K562 (cell line): ENCODE results near the gene NAT10. TPM values are rescaled to one million over a fixed set of nuclear protein-coding genes. Genes with fewer than 3 reads are reported as not detected.

Experiments used
- ATAC-seq: fragments of 200-7000 bp; cut with Tn5 transposase; 3 replicates; pipeline ENCODE4 v1.9.1; 2020; ENCODE audit warnings: moderate library complexity
- BruUV-seq: library from RNA; stranded (reverse); fragments of 400-500 nt; replicated peaks from 2 replicates; lab custom pipeline; 2021; lab: Mats Ljungman, UMichigan
- CTCF ChIA-PET: fragments of 300-600 bp; formaldehyde crosslinking; extraction: SDS; loops from one replicate; lab custom pipeline; 2021; ENCODE audit warnings: low intra/inter-chr PET ratio; lab: Yijun Ruan, JAX
- POLR2A ChIA-PET: fragments of 300-600, 350-650 bp; sonication (Branson Sonifier 250); formaldehyde crosslinking; extraction: SDS; loops from one replicate; lab custom pipeline; 2021; ENCODE audit warnings: antibody characterized with exemption, inconsistent platforms; lab: Yijun Ruan, JAX
- DNase-seq, 4 experiments: peaks; one replicate each; pipeline versions ENCODE4 v3.0.0 to v3.0.0-alpha.2; 2011 to 2018; ENCODE audit warnings: low spot score in 3 of 4, mixed read lengths in 3 of 4; ENCODE audit errors: extremely low read depth in 1 of 4
- FAIRE-seq: peaks from 2 replicates; lab custom pipeline; 2011; peaks lifted over from hg19 to GRCh38; lab: Jason Lieb, UNC
- H2AFZ ChIP-seq: 2 replicates; pipeline ENCODE4 v1.6.0; 2011; ENCODE audit warnings: low read depth, low read length, control low read depth, inconsistent platforms
- H3K27ac ChIP-seq: fragments of 200-600 bp; 3 replicates; pipeline ENCODE4 v1.8.0; 2011; ENCODE audit warnings: low read depth, mild to moderate bottlenecking, control low read depth, inconsistent platforms, low read length, moderate library complexity, mixed read lengths; ENCODE audit errors: extremely low read depth
- H3K27me3 ChIP-seq, 2 experiments: fragments of 300-600 bp in 1 of 2; 2 replicates in 1 of 2; 3 replicates in 1 of 2; pipeline versions ENCODE4 v1.6.0 to v1.8.0; 2011; ENCODE audit warnings: inconsistent platforms in 2 of 2, low read length in 2 of 2, mild to moderate bottlenecking in 1 of 2, mixed read lengths in 1 of 2, moderate library complexity in 1 of 2; ENCODE audit not compliant: control insufficient read depth in 2 of 2, insufficient read depth in 2 of 2
- H3K36me3 ChIP-seq: fragments of 300-600 bp; 3 replicates; pipeline ENCODE4 v1.8.0; 2011; ENCODE audit warnings: mild to moderate bottlenecking, low read length, inconsistent platforms; ENCODE audit not compliant: control insufficient read depth, insufficient read depth
- H3K4me1 ChIP-seq, 2 experiments: fragments of 200-600 bp in 1 of 2; replicated peaks in 1 of 2; 2 replicates in 1 of 2; 3 replicates in 1 of 2; pipeline versions ENCODE4 v1.5.1 to v1.8.0; 2011; ENCODE audit warnings: inconsistent platforms in 2 of 2, low read length in 2 of 2, mild to moderate bottlenecking in 1 of 2, mixed read lengths in 1 of 2, moderate library complexity in 1 of 2; ENCODE audit not compliant: control insufficient read depth in 2 of 2, insufficient read depth in 2 of 2
- H3K4me2 ChIP-seq: 2 replicates; pipeline ENCODE4 v1.6.1; 2011; ENCODE audit warnings: low read length, control low read depth, inconsistent platforms, mixed read lengths; ENCODE audit not compliant: insufficient read depth
- H3K4me3 ChIP-seq: fragments of 200-600 bp; sonication (generic), shearing (Covaris generic); 2 replicates; pipeline ENCODE4 v1.5.1; 2016; ENCODE audit warnings: control low read depth, inconsistent platforms
- H3K79me2 ChIP-seq: fragments of 200-600 bp; 3 replicates; pipeline ENCODE4 v1.8.0; 2011; ENCODE audit warnings: low read length, inconsistent platforms; ENCODE audit not compliant: control insufficient read depth, insufficient read depth
- H3K9ac ChIP-seq, 2 experiments: 2 replicates each; pipeline versions ENCODE4 v1.6.0 to v1.6.1; 2011; ENCODE audit warnings: low read depth in 2 of 2, low read length in 2 of 2, control low read depth in 1 of 2, inconsistent platforms in 1 of 2, mild to moderate bottlenecking in 1 of 2, mixed read lengths in 1 of 2; ENCODE audit not compliant: insufficient read depth in 1 of 2
- H3K9me1 ChIP-seq: one replicate; pipeline ENCODE4 v1.6.0; 2011; ENCODE audit warnings: inconsistent platforms, mild to moderate bottlenecking, low read length, moderate library complexity; ENCODE audit not compliant: control insufficient read depth, insufficient read depth
- H3K9me3 ChIP-seq: replicated peaks from 2 replicates; pipeline ENCODE4 v1.5.1; 2011; ENCODE audit warnings: low read depth, low read length, inconsistent platforms; ENCODE audit not compliant: control insufficient read depth, insufficient read depth
- H4K20me1 ChIP-seq: replicated peaks from 2 replicates; pipeline ENCODE4 v1.6.1; 2011; ENCODE audit warnings: low read length, inconsistent platforms, mixed read lengths; ENCODE audit not compliant: control insufficient read depth, insufficient read depth
- ASH1L ChIP-seq: fragments of 450-650 bp; IDR thresholded peaks from 2 replicates; pipeline ENCODE4 v1.6.1; 2018; ENCODE audit warnings: borderline replicate concordance, mild to moderate bottlenecking, low read depth; ENCODE audit not compliant: partially characterized antibody
- CBX5 ChIP-seq: IDR thresholded peaks from 2 replicates; pipeline ENCODE4 v1.6.1; 2014; ENCODE audit warnings: low read depth, borderline replicate concordance
- CREB3L1 ChIP-seq: fragments of 450-650 bp; IDR thresholded peaks from 2 replicates; pipeline ENCODE4 v1.6.1; 2014; ENCODE audit warnings: low read depth, mild to moderate bottlenecking, moderate library complexity, borderline replicate concordance
- FOXA1 ChIP-seq: fragments of 450-650 bp; IDR thresholded peaks from 2 replicates; pipeline ENCODE4 v1.6.1; 2016; ENCODE audit warnings: mild to moderate bottlenecking, borderline replicate concordance
- HEY1 ChIP-seq: fragments of 250-450 bp; sonication (Bioruptor Pico); IDR thresholded peaks from 2 replicates; pipeline ENCODE4 v1.5.0; 2020; ENCODE audit warnings: mild to moderate bottlenecking, moderate library complexity, borderline replicate concordance
- IRF9 ChIP-seq: fragments of 450-650 bp; IDR thresholded peaks from 2 replicates; pipeline ENCODE4 v1.6.1; 2016; ENCODE audit warnings: missing biosample characterization, missing genetic modification characterization
- KLF16 ChIP-seq: IDR thresholded peaks from 2 replicates; pipeline ENCODE4 v1.6.1; 2016; ENCODE audit warnings: antibody characterized with exemption
- LEF1 ChIP-seq: fragments of 450-650 bp; IDR thresholded peaks from 2 replicates; pipeline ENCODE4 v1.6.1; 2016; ENCODE audit warnings: mild to moderate bottlenecking
- NR3C1 ChIP-seq: sonication (generic); formaldehyde crosslinking; IDR thresholded peaks from 2 replicates; pipeline ENCODE4 v1.8.1; 2022; ENCODE audit warnings: missing genetic modification reagents
- POLR3G ChIP-seq: IDR thresholded peaks from 2 replicates; pipeline ENCODE4 v1.6.1; 2011; ENCODE audit not compliant: insufficient read length, insufficient replicate concordance; ENCODE audit errors: extremely low read depth
- RBM39 ChIP-seq: fragments of 200-400 bp; formaldehyde crosslinking; optimal IDR thresholded peaks from 2 replicates; pipeline ENCODE3; 2018; ENCODE audit warnings: low read depth, low read length
- U2AF1 ChIP-seq: fragments of 200-400 bp; formaldehyde crosslinking; optimal IDR thresholded peaks from 2 replicates; pipeline ENCODE3; 2017; ENCODE audit warnings: mild to moderate bottlenecking, low read depth, low read length, moderate library complexity
- USF1 ChIP-seq: sonication (generic); formaldehyde crosslinking; IDR thresholded peaks from 2 replicates; pipeline ENCODE4 v1.9.0; 2022; ENCODE audit warnings: mild to moderate bottlenecking, missing genetic modification reagents
- ZBTB34 ChIP-seq: fragments of 250-450 bp; sonication (Bioruptor Pico); IDR thresholded peaks from 2 replicates; pipeline ENCODE4 v1.8.0; 2021; ENCODE audit warnings: mild to moderate bottlenecking, moderate library complexity
- ZNF12 ChIP-seq: sonication (generic); formaldehyde crosslinking; IDR thresholded peaks from 2 replicates; pipeline ENCODE4 v1.4.0; 2020; ENCODE audit warnings: mild to moderate bottlenecking, missing genetic modification reagents
- ZNF766 ChIP-seq: fragments of 200-800 bp; sonication (Bioruptor generic); conservative IDR thresholded peaks from 2 replicates; pipeline ENCODE4 v1.6.1; 2016; ENCODE audit warnings: missing genetic modification characterization, missing compliant biosample characterization
- WGBS: fragments of 100-300 bp; shearing (Covaris generic); methylation state at CpG from one replicate; pipeline ENCODE4 v1.1.6; 2016; ENCODE audit warnings: low coverage, mixed read lengths; ENCODE audit not compliant: insufficient coverage; ENCODE audit errors: missing lambda C conversion rate; 5-methylcytosine and 5-hydroxymethylcytosine counted together
- in situ Hi-C: fragments of 300-500 bp; cut with MboI; formaldehyde crosslinking; loops from 4 replicates; pipeline ENCODE4 v1.15.0; 2018; ENCODE audit warnings: inconsistent platforms, mixed read lengths
- intact Hi-C: fragments of 100-400 bp; cut with micrococcal nuclease; formaldehyde crosslinking; loops from 2 replicates; pipeline ENCODE4 v1.14.2; 2022
- polyA plus RNA-seq, 8 experiments: library from polyadenylated mRNA; depleted of rRNA in 4 of 8; stranded (reverse) in 5 of 8; unstranded in 3 of 8; fragments of >200 nt; fragmentation: Nextera tagmentation in 2 of 8; fragmentation: Illumina TruSeq in 1 of 8; extraction: Ambion mirVana in 2 of 8; extraction: Trizol in 1 of 8; gene quantifications; 2 replicates each; pipeline versions ENCODE4 v1.2.1 to v1.2.3, GENCODE V29; 2011 to 2014; ENCODE audit warnings: inconsistent platforms in 1 of 8, missing spikeins in 1 of 8
- total RNA-seq, 7 experiments: library from RNA; depleted of rRNA in 6 of 7; stranded (reverse); fragments of >200 nt in 6 of 7; fragmentation: Illumina TruSeq in 2 of 7; extraction: Trizol in 2 of 7; gene quantifications; 2 replicates each; pipeline versions ENCODE4 v1.2.1 to v1.2.3, GENCODE V29; 2011 to 2021; ENCODE audit warnings: low replicate concordance in 1 of 7

NAT10 gene
- total and polyA plus RNA-seq, 9 of the 15 experiments (the other 6 are each of a cell fraction or from before 2014, with no cell fraction given) = 55.4 to 125 (median 86.3) TPM

GRCh38 chr11:34132261-34132965 is 27.0 kb downstream of the NAT10 start:
- FAIRE-seq = no peak
- ChIA-PET POLR2A (interaction anchor here (0.6 to 1.2 kb wide), 3 partner anchors 8 to 59 kb away, joined by 3 read pairs; partner anchors contain the start of gene NAT10), CTCF (no interaction called here)
- WGBS = 96% methylated on average over 4 of the region's 4 CpGs
- no peak for ATAC-seq
- intact Hi-C loops (no loop called here), in situ Hi-C loops (no loop called here)
- Histone ChIP-seq H3K36me3 (peaks cover 95% of the 10 kb centered on the region), H3K27ac (no peak overlapping the region), H2AFZ (no peak overlapping the region), H3K9me1 (no peaks in the 10 kb centered on the region), H3K9ac (peak overlapping the region in 1 of 2 experiments; percentile 17; a peak in 1 of 4 replicates), H4K20me1 (0 out of 2 replicates have a peak, but pooled peaks cover 3% of the 10 kb centered on the region), H3K27me3 (no peaks in the 10 kb centered on the region), H3K4me3 (no peak overlapping the region), H3K9me3 (no peaks in the 10 kb centered on the region), H3K4me1 (no peaks in the 10 kb centered on the region), H3K4me2 (no peak overlapping the region), H3K79me2 (no peaks in the 10 kb centered on the region)
- TF ChIP-seq ZNF12 (CRISPR knock-in tag) = no peak
- TF ChIP-seq NR3C1 = no peak
- no peak for TF ChIP-seq ASH1L
- no peak for TF ChIP-seq FOXA1
- no peak for TF ChIP-seq ZNF766 (CRISPR knock-in tag)
- no peak for TF ChIP-seq CBX5
- TF ChIP-seq ZBTB34 (CRISPR knock-in tag) = no peak
- no peak for TF ChIP-seq KLF16
- TF ChIP-seq HEY1 (CRISPR knock-in tag) = no peak
- no peak for TF ChIP-seq POLR3G
- TF ChIP-seq LEF1 = no peak
- no peak for TF ChIP-seq RBM39
- TF ChIP-seq IRF9 (tag) = no peak
- TF ChIP-seq USF1 (CRISPR knock-in tag) = no peak
- TF ChIP-seq U2AF1 = no peak
- no peak for TF ChIP-seq CREB3L1
- BruUV-seq = no TSS peak
- DNase-seq = no peak
